ENCODE data around the gene PACRG.

GRCh38 chr6:163232649-163233048, 504.9 kb downstream of the PACRG start:
- TF ChIP-seq EP300 (IDR thresholded peaks at IDR 0.05; ENCODE audit: borderline replicate concordance in 1 of 2, low read depth in 1 of 2, low read length in 1 of 2) (no peak), EZH2phosphoT487 (IDR thresholded peaks at IDR 0.05; ENCODE audit: borderline replicate concordance, low read depth) (no peak), TAF1 (IDR thresholded peaks at IDR 0.05; ENCODE audit: borderline replicate concordance, low read depth, low read length) (no peak), USF2 (IDR thresholded peaks at IDR 0.05; ENCODE audit: borderline replicate concordance, low read depth, low read length) (no peak)
- TF ChIP-seq, protein P1, sequence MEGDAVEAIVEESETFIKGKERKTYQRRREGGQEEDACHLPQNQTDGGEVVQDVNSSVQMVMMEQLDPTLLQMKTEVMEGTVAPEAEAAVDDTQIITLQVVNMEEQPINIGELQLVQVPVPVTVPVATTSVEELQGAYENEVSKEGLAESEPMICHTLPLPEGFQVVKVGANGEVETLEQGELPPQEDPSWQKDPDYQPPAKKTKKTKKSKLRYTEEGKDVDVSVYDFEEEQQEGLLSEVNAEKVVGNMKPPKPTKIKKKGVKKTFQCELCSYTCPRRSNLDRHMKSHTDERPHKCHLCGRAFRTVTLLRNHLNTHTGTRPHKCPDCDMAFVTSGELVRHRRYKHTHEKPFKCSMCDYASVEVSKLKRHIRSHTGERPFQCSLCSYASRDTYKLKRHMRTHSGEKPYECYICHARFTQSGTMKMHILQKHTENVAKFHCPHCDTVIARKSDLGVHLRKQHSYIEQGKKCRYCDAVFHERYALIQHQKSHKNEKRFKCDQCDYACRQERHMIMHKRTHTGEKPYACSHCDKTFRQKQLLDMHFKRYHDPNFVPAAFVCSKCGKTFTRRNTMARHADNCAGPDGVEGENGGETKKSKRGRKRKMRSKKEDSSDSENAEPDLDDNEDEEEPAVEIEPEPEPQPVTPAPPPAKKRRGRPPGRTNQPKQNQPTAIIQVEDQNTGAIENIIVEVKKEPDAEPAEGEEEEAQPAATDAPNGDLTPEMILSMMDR (IDR thresholded peaks at IDR 0.05): no peak
